NCI-H226 (cell line): Measurements from ENCODE around the gene JMJD7.

Experiments used
- DNase-seq: peaks from one replicate; pipeline ENCODE4 v3.0.0-alpha.2; 2015

JMJD7 gene

DNA sequence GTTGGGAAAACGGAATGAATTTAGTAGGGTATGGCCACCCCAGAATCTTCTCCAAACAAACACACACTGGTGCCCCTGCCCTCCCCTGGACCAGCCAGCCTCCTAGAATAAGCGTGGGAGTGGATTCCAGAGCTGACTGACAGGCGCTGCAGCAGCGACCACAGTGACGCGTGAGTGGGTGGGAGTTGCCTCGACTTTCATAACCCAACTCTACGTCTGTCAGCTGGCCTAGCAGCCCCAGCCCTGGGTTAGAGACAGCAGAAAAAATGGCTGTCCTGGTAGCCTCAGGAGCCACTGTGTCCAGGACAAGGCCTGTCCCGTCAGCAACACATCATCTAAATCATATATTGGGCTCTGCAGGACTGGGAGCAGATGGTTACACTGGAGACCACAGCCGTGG, 20.7 kb downstream of the JMJD7 start:
- no peak for DNase-seq

GRCh38 chr15:41849204-41849603, 21.3 kb downstream of the JMJD7 start:
- DNase-seq, result no peak

DNA sequence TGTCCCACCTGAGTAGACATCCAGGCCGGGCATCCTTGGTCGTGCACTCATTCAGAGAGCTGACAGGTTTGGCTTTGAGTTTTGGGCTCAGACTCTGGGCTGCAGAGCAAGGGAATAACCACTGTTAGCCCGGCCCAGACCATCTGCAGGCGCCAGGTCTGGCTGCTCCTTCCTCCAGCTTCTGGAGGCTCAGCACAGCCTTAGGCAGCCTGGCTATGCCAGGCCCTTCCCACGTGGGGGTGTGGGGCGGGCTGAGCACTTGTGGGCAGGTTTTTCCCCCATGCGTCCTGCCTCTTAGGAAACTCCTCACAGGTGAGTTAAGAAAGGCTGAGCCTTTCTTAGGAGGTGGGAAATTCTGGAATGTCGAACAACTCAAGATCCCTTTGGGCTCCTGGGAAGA, 22.0 kb downstream of the JMJD7 start:
- no peak for DNase-seq

GRCh38 chr15:41850482-41851166, 22.7 kb downstream of the JMJD7 start:
- DNase-seq, result no peak

GRCh38 chr15:41851167-41851523, 23.3 kb downstream of the JMJD7 start:
- DNase-seq, result no peak

GRCh38 chr15:41851755-41852370, 24.0 kb downstream of the JMJD7 start:
- DNase-seq, result no peak

- DNase-seq, result no peak
Observed at GRCh38 chr15:41852736-41853590, 25.1 kb downstream of the JMJD7 start.

DNA sequence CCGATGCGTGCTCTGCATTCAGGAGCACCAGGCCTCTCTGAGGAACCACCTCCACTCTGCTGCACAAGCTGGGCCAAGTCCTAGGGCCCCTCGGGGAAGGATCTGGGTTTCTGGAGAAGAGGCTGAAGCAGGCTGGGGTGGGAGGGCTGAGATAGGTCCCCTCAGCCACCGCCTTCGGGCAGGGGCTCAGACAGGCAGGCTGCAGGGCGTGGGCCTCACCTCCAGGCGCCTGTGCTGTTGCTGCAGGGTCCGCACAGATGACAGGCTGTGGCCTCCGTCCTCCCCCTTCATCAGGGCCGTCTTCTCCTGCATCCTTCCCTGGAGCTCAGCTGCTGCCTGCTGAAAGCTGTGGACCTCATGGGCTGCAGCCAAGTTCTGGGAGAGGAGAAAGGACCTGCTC, 25.9 kb downstream of the JMJD7 start:
- no peak for DNase-seq

DNA sequence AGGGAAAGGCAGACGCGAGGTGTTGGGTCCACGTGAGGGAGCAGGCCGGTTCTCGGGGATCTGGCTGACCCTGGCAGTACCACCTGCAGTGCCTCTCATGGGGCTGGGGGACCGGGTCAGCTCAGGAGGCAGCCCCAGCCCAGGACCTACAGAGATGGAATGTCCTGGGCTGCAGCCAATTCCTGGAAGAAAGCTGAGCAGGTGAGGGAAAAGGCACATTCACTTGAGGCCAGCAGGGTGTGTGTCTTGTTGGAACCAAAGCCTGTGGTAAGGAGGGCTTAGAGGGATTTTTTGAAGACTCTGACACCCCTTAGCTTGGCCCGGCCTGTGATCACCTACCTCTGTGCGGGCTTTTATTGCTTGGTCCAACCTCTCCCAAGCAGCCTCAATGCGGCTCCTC, 26.6 kb downstream of the JMJD7 start:
- DNase-seq, result no peak

GRCh38 chr15:41855261-41855961, 27.5 kb downstream of the JMJD7 start:
- no peak for DNase-seq

GRCh38 chr15:41856262-41856661, 28.4 kb downstream of the JMJD7 start:
- DNase-seq, result no peak

DNA sequence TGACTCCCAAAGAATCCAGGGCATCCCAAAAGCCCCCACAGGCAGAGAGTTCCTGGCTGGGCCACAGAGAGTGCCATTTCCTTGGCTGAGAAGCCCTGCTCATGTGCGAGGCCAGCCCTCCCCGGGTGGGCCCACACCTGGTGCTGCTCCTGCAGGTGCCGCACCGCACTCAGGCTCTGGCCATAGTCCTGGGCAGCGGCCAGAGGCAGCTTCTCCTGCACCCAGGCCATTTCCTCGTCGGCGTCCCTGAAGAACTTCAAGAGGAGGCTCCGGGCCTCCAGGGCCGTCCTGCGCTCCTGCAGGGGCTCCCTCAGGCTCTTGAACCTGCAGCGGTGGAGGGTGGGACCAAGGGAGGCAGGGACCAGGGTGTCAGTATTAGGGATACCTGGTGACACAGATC, 28.8 kb downstream of the JMJD7 start:
- no peak for DNase-seq

DNA sequence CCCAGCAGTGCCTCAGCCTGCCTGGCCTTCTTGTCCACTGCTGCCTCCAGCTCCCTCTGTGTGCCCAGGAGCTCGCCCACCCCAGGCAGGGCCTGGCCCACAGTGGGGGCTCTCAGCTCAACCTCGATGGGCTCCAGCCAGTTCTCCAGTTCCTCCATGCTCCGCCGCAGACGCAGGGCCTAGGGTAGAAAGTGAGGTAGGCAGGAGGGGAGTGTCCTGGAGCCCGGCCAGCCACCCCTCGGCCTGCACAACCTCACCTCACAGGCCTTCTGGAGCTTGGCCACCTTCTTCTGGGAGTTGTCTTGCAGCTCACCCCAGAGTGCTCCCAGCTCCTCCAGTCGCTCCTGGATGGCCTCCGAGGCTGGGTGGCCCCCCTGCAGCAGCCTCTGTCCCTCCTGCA, 29.4 kb downstream of the JMJD7 start:
- no peak for DNase-seq

- DNase-seq, result no peak
Observed at GRCh38 chr15:41858756-41859155, 30.9 kb downstream of the JMJD7 start.

GRCh38 chr15:41860049-41860828, 32.3 kb downstream of the JMJD7 start:
- DNase-seq, result no peak

GRCh38 chr15:41861736-41862356, 34.0 kb downstream of the JMJD7 start:
- no peak for DNase-seq

DNA sequence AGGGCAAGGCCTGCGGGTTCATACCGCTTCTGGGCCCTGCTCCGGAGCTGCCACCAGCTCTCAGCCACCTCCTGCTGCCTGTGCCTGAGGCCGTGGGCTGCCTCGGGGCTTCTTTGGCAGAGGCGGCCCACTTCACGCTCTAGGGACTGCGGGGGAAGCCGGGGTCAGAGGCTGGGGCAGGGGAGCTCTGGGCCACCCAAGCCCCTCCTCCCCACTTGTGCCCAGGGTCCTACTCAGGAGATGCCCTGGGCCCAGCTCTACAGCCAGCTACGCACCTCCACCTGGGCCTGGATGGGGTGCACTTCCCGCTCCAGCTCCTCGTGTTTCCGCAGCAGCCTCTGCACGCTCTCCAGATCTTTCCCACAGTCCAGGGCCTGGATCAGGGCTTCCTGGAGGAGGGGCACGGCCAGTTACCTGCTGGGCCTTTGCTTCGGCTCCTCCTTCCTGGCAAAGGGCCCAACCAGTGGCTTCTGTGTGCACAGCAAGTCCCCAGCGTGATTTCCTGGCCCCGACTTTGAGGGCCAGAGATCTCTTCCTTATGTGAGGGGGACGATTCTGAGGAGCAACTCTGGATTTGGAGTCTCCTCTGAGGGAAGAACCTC, 34.7 kb downstream of the JMJD7 start:
- no peak for DNase-seq

DNA sequence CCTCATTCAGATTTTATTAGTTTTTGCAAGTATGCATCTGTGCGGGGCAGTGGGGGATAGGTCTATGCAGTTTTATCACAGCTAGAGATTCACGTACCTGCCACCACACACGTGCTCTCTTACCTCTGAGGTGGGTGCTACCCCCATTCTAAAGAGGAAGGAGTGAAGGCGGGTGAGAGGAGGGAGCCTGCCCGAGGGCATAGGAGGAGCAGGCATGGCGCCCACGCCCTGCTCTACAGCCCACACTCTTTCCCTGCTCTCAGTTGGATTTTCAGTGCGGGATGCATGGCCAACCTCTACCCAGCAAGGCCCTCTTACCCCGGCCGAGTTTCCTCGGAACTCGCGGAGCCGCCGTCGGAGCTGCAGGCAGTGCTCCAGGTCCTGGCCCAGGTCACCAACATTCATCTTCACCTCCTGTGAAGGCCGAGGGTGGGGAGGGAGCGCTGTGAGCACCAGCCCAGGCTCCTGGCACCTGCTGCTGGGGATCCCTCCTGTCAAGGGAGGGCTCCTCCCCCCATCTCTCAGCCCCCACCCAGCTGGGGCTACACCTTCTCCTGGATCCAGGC, 37.7 kb downstream of the JMJD7 start:
- DNase-seq, result no peak

DNA sequence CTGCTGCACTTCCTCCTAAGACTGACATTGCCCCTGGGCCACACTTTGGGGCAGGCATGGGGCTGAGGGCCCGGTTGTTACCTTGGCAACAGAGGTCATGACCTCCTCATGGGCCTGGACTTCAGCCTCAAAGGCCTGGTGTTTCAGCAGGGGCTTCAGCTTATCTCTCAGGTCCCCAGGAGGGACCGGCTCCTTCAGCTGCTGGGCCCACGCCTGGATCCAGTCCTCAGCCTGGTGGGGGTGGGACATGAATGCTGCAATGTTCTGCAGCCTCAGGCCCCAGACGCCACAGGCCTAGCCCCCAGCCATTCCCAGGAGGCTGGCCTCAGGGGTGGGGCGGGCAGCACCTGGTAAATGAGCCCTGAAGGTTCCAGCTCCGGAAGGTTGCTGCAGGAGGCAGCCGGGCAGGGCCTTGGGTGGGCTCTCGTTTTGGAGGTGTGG, 38.4 kb downstream of the JMJD7 start:
- no peak for DNase-seq

DNA sequence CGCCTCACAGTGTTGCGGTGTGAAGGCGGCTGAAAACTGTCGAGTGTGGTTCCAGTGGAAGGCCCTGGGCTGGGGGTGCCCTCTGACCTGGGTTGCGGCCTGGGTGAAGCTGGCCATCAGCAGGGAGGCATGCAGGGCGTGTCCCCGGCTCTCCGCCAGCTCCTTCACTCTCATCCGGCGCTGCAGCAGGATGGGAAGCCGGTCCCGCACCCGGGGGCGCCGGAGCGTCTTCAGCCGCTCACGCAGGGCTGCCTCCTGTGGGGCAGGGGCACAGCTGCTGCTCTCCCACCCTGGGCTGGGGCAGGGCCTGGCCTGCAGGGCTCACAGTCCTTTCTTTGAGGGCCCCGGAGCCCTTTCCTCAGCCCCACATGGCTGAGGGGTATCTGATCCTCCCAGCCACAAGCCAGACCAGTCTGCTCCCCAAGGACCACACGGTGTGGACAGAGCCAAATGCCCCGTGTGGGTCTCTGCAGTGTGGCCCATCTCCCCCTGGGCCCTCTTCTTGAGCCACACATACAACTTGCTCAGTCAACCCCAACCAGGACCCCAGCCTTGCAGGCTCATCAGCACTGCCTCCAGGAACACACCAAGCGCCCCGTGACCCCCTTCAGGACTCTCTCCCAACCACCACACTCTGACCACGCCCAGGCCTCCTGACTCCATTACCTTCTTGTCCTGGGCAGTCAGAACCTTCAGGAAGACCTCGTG, 39.1 kb downstream of the JMJD7 start:
- no peak for DNase-seq

DNA sequence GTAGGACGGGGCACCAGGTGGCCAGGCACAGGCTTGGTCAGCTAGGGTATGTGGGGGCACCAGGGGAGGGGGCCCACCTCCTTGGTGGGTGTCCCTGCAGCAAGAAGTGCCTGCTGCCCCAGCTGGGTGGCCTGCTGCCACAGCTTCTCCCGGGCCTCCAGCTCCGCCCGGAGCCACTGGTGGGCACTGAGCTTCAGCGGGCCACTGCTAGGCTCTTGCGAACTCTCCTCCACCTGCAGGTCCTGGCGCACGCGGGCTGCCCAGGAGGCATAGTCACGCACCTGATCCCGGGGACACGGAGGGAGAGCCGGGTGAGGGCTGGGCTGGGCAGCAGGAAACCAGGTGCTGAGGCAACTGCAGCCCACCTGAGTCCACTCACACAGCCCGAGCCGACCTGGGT, 40.4 kb downstream of the JMJD7 start:
- DNase-seq, result no peak
